Mammary epithelial cell (primary cell): ENCODE results near the gene NKIRAS1.

Experiments
- CTCF ChIP-seq, 2 donors: IDR thresholded peaks in 1 of 2; conservative IDR thresholded peaks in 1 of 2; 2 replicates each; pipeline ENCODE4 v1.5.1; 2011 to 2012; ENCODE audit warnings: inconsistent platforms in 2 of 2, low read length in 2 of 2, mild to moderate bottlenecking in 2 of 2, control low read depth in 1 of 2, low read depth in 1 of 2; ENCODE audit not compliant: insufficient read depth in 1 of 2; ENCODE audit errors: extremely low read depth in 1 of 2
- EZH2 ChIP-seq: IDR thresholded peaks from 2 replicates; pipeline ENCODE4 v1.6.1; 2012; ENCODE audit warnings: low read length, inconsistent platforms, borderline replicate concordance

GRCh38 chr3:23959135-23959900 lies 42.5 kb upstream of the NKIRAS1 start:
- TF ChIP-seq CTCF (conservative IDR thresholded peaks at IDR 0.05 in 1 of 2, IDR thresholded peaks at IDR 0.05 in 1 of 2; ENCODE audit: extremely low read depth in 1 of 2, insufficient read depth in 1 of 2, low read depth in 1 of 2, low read length in 2 of 2) = no peak
- TF ChIP-seq EZH2 = no peak
